ENCODE results near the gene MMP15.

DNA sequence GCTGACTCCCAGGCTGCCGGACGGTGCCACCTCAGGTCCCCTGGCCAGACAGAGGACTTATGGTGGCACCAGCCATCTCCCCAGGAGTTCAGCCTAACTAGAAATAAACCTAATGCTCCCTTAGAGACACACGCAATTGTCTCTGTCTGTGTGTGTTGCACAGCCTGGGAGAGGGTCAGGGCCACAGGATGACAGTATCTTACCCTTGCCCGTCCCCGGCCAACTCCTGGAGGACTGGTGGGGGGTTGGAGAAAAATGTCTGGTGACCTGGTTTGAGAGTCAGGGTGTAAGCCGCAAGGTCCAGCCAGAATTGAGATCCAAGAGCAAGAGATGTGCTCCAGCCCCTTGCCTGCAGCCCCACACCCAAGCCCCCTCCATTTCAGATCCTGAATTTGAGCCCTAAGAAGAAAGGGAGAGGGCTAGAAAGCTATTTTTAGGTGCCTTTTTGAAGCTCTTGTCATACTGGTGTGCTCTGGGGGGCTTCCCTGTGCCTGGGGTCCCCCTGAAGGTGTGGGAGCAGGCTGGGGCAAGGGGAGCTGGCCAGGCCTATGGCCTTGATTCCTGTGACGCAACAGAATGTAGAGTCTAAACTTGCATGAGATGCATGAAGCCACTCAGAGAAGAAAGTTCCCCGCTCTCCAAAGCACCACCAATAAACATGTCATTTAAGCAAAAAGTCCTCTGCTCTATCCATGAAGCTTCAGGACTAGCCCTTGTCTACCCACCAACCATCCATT lies 37.9 kb upstream of the MMP15 start:
- TF ChIP-seq, protein P1, sequence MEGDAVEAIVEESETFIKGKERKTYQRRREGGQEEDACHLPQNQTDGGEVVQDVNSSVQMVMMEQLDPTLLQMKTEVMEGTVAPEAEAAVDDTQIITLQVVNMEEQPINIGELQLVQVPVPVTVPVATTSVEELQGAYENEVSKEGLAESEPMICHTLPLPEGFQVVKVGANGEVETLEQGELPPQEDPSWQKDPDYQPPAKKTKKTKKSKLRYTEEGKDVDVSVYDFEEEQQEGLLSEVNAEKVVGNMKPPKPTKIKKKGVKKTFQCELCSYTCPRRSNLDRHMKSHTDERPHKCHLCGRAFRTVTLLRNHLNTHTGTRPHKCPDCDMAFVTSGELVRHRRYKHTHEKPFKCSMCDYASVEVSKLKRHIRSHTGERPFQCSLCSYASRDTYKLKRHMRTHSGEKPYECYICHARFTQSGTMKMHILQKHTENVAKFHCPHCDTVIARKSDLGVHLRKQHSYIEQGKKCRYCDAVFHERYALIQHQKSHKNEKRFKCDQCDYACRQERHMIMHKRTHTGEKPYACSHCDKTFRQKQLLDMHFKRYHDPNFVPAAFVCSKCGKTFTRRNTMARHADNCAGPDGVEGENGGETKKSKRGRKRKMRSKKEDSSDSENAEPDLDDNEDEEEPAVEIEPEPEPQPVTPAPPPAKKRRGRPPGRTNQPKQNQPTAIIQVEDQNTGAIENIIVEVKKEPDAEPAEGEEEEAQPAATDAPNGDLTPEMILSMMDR (IDR thresholded peaks at IDR 0.05), result no peak
- TF ChIP-seq POLR2A (IDR thresholded peaks at IDR 0.05), result no peak

Measured in Peyer's patch (tissue), 4 donors.